BE2C (cell line): Measurements from ENCODE around the gene SEC14L1.

Experiments
- DNase-seq: peaks from one replicate; pipeline ENCODE4 v3.0.0-alpha.2; 2020
- H3K27me3 ChIP-seq: fragments of 250-450 bp; sonication (Bioruptor Pico); 2 replicates; pipeline ENCODE4 v1.5.1; 2020; ENCODE audit warnings: mild to moderate bottlenecking
- H3K36me3 ChIP-seq: fragments of 250-450 bp; sonication (Bioruptor Pico); 2 replicates; pipeline ENCODE4 v1.5.1; 2020; ENCODE audit warnings: mild to moderate bottlenecking
- H3K4me1 ChIP-seq: fragments of 250-450 bp; sonication (Bioruptor Pico); 2 replicates; pipeline ENCODE4 v1.5.1; 2020
- H3K4me3 ChIP-seq: 2 replicates; pipeline ENCODE4 v1.5.1; 2011; ENCODE audit warnings: low read depth, low read length
- H3K9me3 ChIP-seq: fragments of 250-450 bp; sonication (Bioruptor Pico); 2 replicates; pipeline ENCODE4 v1.5.1; 2020
- CTCF ChIP-seq: IDR thresholded peaks from 2 replicates; pipeline ENCODE4 v1.5.1; 2012; ENCODE audit warnings: mild to moderate bottlenecking, low read depth, low read length

The SEC14L1 gene

GRCh38 chr17:77209330-77209748 lies 68.6 kb downstream of the SEC14L1 start:
- Histone ChIP-seq H3K4me1 (peaks cover 12% of the 10 kb centered on the region), H3K27me3 (no peaks in the 10 kb centered on the region), H3K9me3 (no peaks in the 10 kb centered on the region), H3K4me3 (no peak overlapping the region), H3K36me3 (peaks cover 67% of the 10 kb centered on the region)
- no peak for DNase-seq
- TF ChIP-seq CTCF: no peak

- Histone ChIP-seq H3K27me3 (no peaks in the 10 kb centered on the region), H3K4me3 (no peak overlapping the region), H3K36me3 (peaks cover 60% of the 10 kb centered on the region), H3K9me3 (no peaks in the 10 kb centered on the region), H3K4me1 (peaks cover 6% of the 10 kb centered on the region)
- no peak for DNase-seq
- no peak for TF ChIP-seq CTCF
Measured at GRCh38 chr17:77210331-77210730, 69.6 kb downstream of the SEC14L1 start.

GRCh38 chr17:77210946-77211541 lies 70.3 kb downstream of the SEC14L1 start:
- H3K9me3 ChIP-seq: no peaks in the 10 kb centered on the region
- DNase-seq: no peak
- peaks cover 60% of the 10 kb centered on the region for H3K36me3 ChIP-seq
- H3K27me3 ChIP-seq: no peaks in the 10 kb centered on the region
- peaks cover 6% of the 10 kb centered on the region for H3K4me1 ChIP-seq
- TF ChIP-seq CTCF: no peak
- H3K4me3 ChIP-seq: no peak overlapping the region

- TF ChIP-seq CTCF: no peak
- DNase-seq: no peak
- Histone ChIP-seq H3K27me3 (no peaks in the 10 kb centered on the region), H3K36me3 (peaks cover 55% of the 10 kb centered on the region), H3K4me3 (no peak overlapping the region), H3K4me1 (no peaks in the 10 kb centered on the region; the same call in 1 of the 2 replicates), H3K9me3 (no peaks in the 10 kb centered on the region)
Measured at GRCh38 chr17:77211681-77212080, 70.9 kb downstream of the SEC14L1 start.

- no peak for DNase-seq
- Histone ChIP-seq H3K4me1 (no peaks in the 10 kb centered on the region; the same call in 1 of the 2 replicates), H3K27me3 (no peaks in the 10 kb centered on the region), H3K4me3 (no peak overlapping the region), H3K36me3 (peaks cover 56% of the 10 kb centered on the region), H3K9me3 (no peaks in the 10 kb centered on the region)
- TF ChIP-seq CTCF: no peak
Measured at GRCh38 chr17:77212081-77212832, 71.5 kb downstream of the SEC14L1 start.
